K562 (cell line): ENCODE results near the gene ADAMTS15.

Source experiments
- EP300 ChIP-seq: IDR thresholded peaks from 2 replicates; pipeline ENCODE4 v1.6.1; 2012; ENCODE audit warnings: low read length, improper control_type of control experiment
- EZH2 ChIP-seq: IDR thresholded peaks from 2 replicates; pipeline ENCODE4 v1.6.1; 2012; ENCODE audit warnings: low read depth, mild to moderate bottlenecking, inconsistent platforms, low read length, borderline replicate concordance
- MTA1 ChIP-seq: fragments of 450-650 bp; IDR thresholded peaks from 2 replicates; pipeline ENCODE4 v1.6.1; 2017; ENCODE audit warnings: borderline replicate concordance
- RFX5 ChIP-seq: IDR thresholded peaks from 2 replicates; pipeline ENCODE4 v1.6.1; 2011; ENCODE audit warnings: low read depth, mild to moderate bottlenecking, improper control_type of control experiment, low read length
- SAFB2 ChIP-seq: fragments of 200-400 bp; formaldehyde crosslinking; IDR thresholded peaks from 2 replicates; pipeline ENCODE4 v1.6.1; 2018; ENCODE audit warnings: borderline replicate concordance, low read length, low read depth, moderate library complexity; ENCODE audit not compliant: severe bottlenecking
- TAF7 ChIP-seq: fragments of 450-650 bp; IDR thresholded peaks from 2 replicates; pipeline ENCODE4 v1.6.1; 2016; ENCODE audit warnings: missing genetic modification characterization, missing compliant biosample characterization
- U2AF2 ChIP-seq: fragments of 200-400 bp; formaldehyde crosslinking; optimal IDR thresholded peaks from 2 replicates; pipeline ENCODE3; 2017; ENCODE audit warnings: low read depth, mild to moderate bottlenecking, low read length
- USF2 ChIP-seq: sonication (generic); formaldehyde crosslinking; IDR thresholded peaks from 2 replicates; pipeline ENCODE4 v1.5.0; 2020; ENCODE audit warnings: missing genetic modification reagents
- ZZZ3 ChIP-seq: fragments of 450-650 bp; IDR thresholded peaks from 2 replicates; pipeline ENCODE4 v1.6.1; 2016; ENCODE audit warnings: antibody characterized with exemption, mild to moderate bottlenecking, moderate library complexity

GRCh38 chr11:130399196-130399595 is 49.2 kb upstream of the ADAMTS15 start:
- TF ChIP-seq EP300, result no peak
- no peak for TF ChIP-seq TAF7 (tag)
- no peak for TF ChIP-seq EZH2
- TF ChIP-seq MTA1, result no peak
- TF ChIP-seq ZZZ3, result no peak
- TF ChIP-seq SAFB2, result no peak
- no peak for TF ChIP-seq RFX5
- no peak for TF ChIP-seq U2AF2
- no peak for TF ChIP-seq USF2 (CRISPR knock-in tag)
